CD4-positive, alpha-beta memory T cell (primary cell): ENCODE measurements around the gene COQ3. TPM values are rescaled to one million over a fixed set of nuclear protein-coding genes. Genes with fewer than 3 reads are reported as not detected.

Source experiments
- CTCF ChIA-PET: fragments of 350-600 bp; sonication (Branson Sonifier 250); formaldehyde crosslinking; loops from one replicate; lab custom pipeline; 2021; ENCODE audit warnings: inconsistent platforms; ENCODE audit not compliant: partially characterized antibody; lab: Charles Lee
- POLR2A ChIA-PET: fragments of 350-600 bp; sonication (Branson Sonifier 250); formaldehyde crosslinking; loops from one replicate; lab custom pipeline; 2021; ENCODE audit not compliant: partially characterized antibody; lab: Charles Lee
- DNase-seq, 5 donors: peaks; one replicate each; pipeline versions ENCODE4 v3.0.0 to v3.0.0-alpha.2; 2020 to 2022; ENCODE audit warnings: mixed read lengths in 1 of 5
- H3K27ac ChIP-seq: one replicate; pipeline ENCODE4 v1.7.0; 2013; ENCODE audit warnings: low read depth, low read length
- H3K27me3 ChIP-seq: 2 replicates; pipeline ENCODE4 v1.7.0; 2013; ENCODE audit warnings: mild to moderate bottlenecking, low read length, moderate library complexity; ENCODE audit not compliant: insufficient read depth
- H3K36me3 ChIP-seq: 2 replicates; pipeline ENCODE4 v1.7.0; 2013; ENCODE audit warnings: mild to moderate bottlenecking, low read length, moderate library complexity; ENCODE audit not compliant: insufficient read depth
- H3K4me1 ChIP-seq: 2 replicates; pipeline ENCODE4 v1.7.0; 2013; ENCODE audit warnings: mild to moderate bottlenecking, low read length, moderate library complexity; ENCODE audit not compliant: insufficient read depth
- H3K4me3 ChIP-seq, 2 donors: one replicate each; pipeline ENCODE4 v1.7.0; 2013; ENCODE audit warnings: low read length in 2 of 2, mild to moderate bottlenecking in 1 of 2
- H3K9me3 ChIP-seq, 2 donors: one replicate each; pipeline ENCODE4 v1.7.0; 2013; ENCODE audit warnings: low read length in 2 of 2, control low read depth in 1 of 2; ENCODE audit not compliant: control insufficient read depth in 1 of 2
- H3K27ac Mint-ChIP-seq, 7 donors: one replicate each; pipeline ENCODE4 v1.8.0; 2020 to 2021; ENCODE audit warnings: mixed read lengths in 7 of 7, mild to moderate bottlenecking in 6 of 7, inconsistent platforms in 3 of 7, moderate library complexity in 3 of 7
- H3K27me3 Mint-ChIP-seq, 2 donors: one replicate each; pipeline ENCODE4 v1.8.0; 2020 to 2021; ENCODE audit warnings: mixed read lengths in 2 of 2
- H3K36me3 Mint-ChIP-seq, 2 donors: one replicate each; pipeline ENCODE4 v1.8.0; 2020 to 2021; ENCODE audit warnings: mixed read lengths in 2 of 2, inconsistent platforms in 1 of 2, mild to moderate bottlenecking in 1 of 2
- H3K4me1 Mint-ChIP-seq, 4 donors: one replicate each; pipeline ENCODE4 v1.8.0; 2020 to 2021; ENCODE audit warnings: mixed read lengths in 4 of 4, mild to moderate bottlenecking in 1 of 4
- H3K4me3 Mint-ChIP-seq, 8 donors: one replicate each; pipeline ENCODE4 v1.8.0; 2020 to 2021; ENCODE audit warnings: mixed read lengths in 8 of 8, mild to moderate bottlenecking in 7 of 8, moderate library complexity in 6 of 8, inconsistent platforms in 3 of 8
- H3K9me3 Mint-ChIP-seq, 8 donors: one replicate each; pipeline ENCODE4 v1.8.0; 2020 to 2021; ENCODE audit warnings: mixed read lengths in 8 of 8, mild to moderate bottlenecking in 5 of 8, inconsistent platforms in 3 of 8, moderate library complexity in 1 of 8
- intact Hi-C: fragments of 100-400 bp; cut with micrococcal nuclease; formaldehyde crosslinking; loops from one replicate; pipeline ENCODE4 v1.15.1; 2023
- polyA plus RNA-seq, 2 donors: library from polyadenylated mRNA; unstranded; fragments of 300-500 nt; fragmentation: Illumina TruSeq; gene quantifications; one replicate each; pipeline ENCODE4 v1.2.3, GENCODE V29; 2021
- total RNA-seq, 2 experiments: library from RNA; stranded (reverse); gene quantifications; one replicate each; pipeline ENCODE4 v1.2.3, GENCODE V29; 2021

The COQ3 gene
- total and polyA plus RNA-seq, 4 experiments from 2014 or later: 3.1 to 9.6 (median 5.4) TPM

DNA sequence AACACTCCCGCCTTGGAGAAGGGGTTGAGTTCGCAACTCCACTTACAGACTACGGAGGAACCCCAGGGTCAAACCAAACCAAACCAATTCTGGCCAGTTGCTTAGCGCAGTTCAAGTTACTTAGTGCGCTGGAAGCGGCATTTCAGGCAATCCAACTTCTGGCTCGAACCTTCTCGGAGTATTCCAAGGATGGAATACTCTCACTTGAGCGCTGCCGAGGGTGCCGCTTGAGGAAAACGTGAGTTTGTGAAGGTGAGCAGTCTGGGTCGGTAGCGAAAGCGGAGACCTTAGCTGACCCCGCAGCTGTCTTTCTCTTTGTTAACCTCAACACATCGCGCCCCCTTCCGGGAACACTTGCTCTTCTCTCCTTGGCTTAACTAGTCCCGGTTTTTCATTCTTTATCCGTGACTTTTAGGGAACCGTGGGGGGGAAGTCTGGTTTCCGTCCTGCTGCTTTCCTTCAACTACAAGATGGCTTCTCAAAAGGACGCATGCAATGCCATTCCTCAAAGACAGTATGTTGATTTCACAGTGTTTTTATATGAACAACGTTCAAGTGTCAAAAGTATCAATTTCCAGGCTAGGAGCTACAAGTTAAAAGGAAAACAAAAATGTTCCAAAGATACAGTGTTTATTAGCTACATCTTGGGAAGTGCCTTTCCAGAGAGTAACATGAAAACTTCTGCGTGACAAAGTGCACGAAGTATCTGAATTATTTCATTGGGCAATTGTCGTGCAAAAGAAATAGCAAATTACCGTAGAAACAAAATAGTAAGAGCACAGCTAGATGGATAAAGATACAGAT lies 31.9 kb upstream of the COQ3 start:
- H3K27me3 ChIP-seq: no peaks in the 10 kb centered on the region
- Mint-ChIP-seq H3K27me3 (no peaks in the 10 kb centered on the region), H3K4me3 (peak overlapping the region; percentile 97 to 100 (median 98)), H3K4me1 (peaks cover 43 to 67% (median 53%) of the 10 kb centered on the region in 4 donors), H3K9me3 (no peaks in the 10 kb centered on the region), H3K27ac (peak overlapping the region; percentile 97 to 100 (median 99)), H3K36me3 (peaks cover 8 to 36% of the 10 kb centered on the region in 2 donors)
- intact Hi-C loops: loop anchor here (1.0 kb wide), 7 partner anchors 9 to 142 kb away; partner anchors contain the start of genes CCNC and USP45
- peak overlapping the region; percentile 95 to 98 for H3K4me3 ChIP-seq
- no peaks in the 10 kb centered on the region for H3K9me3 ChIP-seq
- H3K27ac ChIP-seq: peak overlapping the region; percentile 96
- peak in 2 of 5 donors; percentile 59 to 70 for DNase-seq
- no peaks in the 10 kb centered on the region for H3K36me3 ChIP-seq
- CTCF ChIA-PET: interaction anchor here (0.7 to 2.9 kb wide), 10 partner anchors 8 to 163 kb away, joined by 3 to 20 read pairs (median 4); partner anchors contain the start of genes CCNC and COQ3
- H3K4me1 ChIP-seq: peaks cover 56% of the 10 kb centered on the region
- POLR2A ChIA-PET: interaction anchor here (0.9 to 3.4 kb wide), 17 partner anchors 8 to 143 kb away, joined by 3 to 36 read pairs (median 4); partner anchors contain the start of genes CCNC and COQ3

DNA sequence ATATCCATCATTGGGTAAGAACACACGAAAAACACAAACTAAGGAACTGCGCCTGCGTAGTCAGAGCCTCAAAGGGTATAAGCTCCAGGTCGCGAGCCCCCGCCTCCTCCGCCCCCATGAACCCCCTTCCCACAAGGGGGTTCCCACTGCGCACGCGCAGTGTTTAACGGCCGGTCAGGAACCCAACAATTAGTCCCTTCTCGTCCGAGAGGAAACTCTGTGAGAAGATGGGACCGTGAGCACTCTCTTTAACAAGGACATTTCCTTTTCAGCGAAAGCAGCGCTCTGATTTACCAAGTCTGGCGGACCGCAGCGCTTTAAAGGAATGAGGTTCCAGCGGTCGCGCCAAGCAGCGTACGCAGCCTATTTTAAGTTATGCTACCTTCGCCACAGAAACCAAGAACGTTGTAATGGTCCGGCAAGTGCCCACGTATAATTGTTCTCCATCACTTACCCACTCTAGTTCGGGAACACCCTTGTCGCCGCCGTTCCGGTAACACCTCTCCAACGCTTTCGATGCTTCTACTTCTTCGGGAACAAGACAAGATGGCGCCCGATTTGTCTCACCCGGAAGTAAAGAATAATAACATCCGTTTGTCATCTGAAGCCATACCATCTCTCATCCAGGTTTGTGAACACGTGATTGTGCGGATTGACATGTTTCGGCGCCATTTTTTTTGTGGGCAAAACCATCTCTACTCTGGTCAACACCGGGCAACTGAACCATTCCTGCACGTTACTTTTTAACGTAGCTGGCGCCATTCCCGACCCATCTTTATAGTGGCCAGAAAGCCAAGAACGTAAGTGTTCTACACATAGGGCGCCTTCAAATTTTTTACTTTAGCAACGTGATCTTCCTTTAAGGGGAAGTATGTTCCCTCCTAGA lies 31.0 kb upstream of the COQ3 start, which contains the start of gene PNISR:
Gene PNISR, minus strand, starts transcription at position 548 of the 886 bp plus-strand sequence. CDS start 10,649 bp downstream, outside the sequence.
- peak within 1 kb of the TSS; percentile 97 to 100 (median 98) for H3K4me3 Mint-ChIP-seq
- H3K4me3 ChIP-seq: peak within 1 kb of the TSS; percentile 95 to 98
- intact Hi-C loops: loop anchor here (1.0 kb wide), 6 partner anchors 32 to 143 kb away; partner anchors contain the start of genes CCNC and USP45
- no peaks in the 10 kb centered on the region for H3K9me3 ChIP-seq
- peaks cover 8 to 33% of the 10 kb centered on the region in 2 donors for H3K36me3 Mint-ChIP-seq
- H3K9me3 Mint-ChIP-seq: no peaks in the 10 kb centered on the region
- CTCF ChIA-PET: interaction anchor here (0.6 to 2.9 kb wide), 11 partner anchors 9 to 164 kb away, joined by 3 to 20 read pairs (median 4); partner anchors contain the start of genes CCNC and COQ3
- H3K36me3 ChIP-seq: no peaks in the 10 kb centered on the region
- peaks cover 64% of the 10 kb centered on the region for H3K4me1 ChIP-seq
- peak within 1 kb of the TSS; percentile 97 to 100 (median 99) for H3K27ac Mint-ChIP-seq
- POLR2A ChIA-PET: interaction anchor here (0.9 to 3.4 kb wide), 19 partner anchors 8 to 144 kb away, joined by 3 to 36 read pairs (median 4); partner anchors contain the start of genes CCNC and COQ3
- peak; percentile 92 to 96 (median 93) for DNase-seq
- peaks cover 47 to 76% (median 59%) of the 10 kb centered on the region in 4 donors for H3K4me1 Mint-ChIP-seq
- H3K27me3 Mint-ChIP-seq: no peaks in the 10 kb centered on the region
- H3K27me3 ChIP-seq: no peaks in the 10 kb centered on the region
- peak within 1 kb of the TSS; percentile 96 for H3K27ac ChIP-seq

GRCh38 chr6:99424022-99424421 lies 30.0 kb upstream of the COQ3 start:
- H3K27me3 Mint-ChIP-seq: no peaks in the 10 kb centered on the region
- H3K4me3 Mint-ChIP-seq: peak overlapping the region; percentile 97 to 100 (median 98)
- intact Hi-C loops: no loop called here
- peaks cover 49 to 79% (median 61%) of the 10 kb centered on the region in 4 donors for H3K4me1 Mint-ChIP-seq
- no peak for DNase-seq
- H3K27me3 ChIP-seq: no peaks in the 10 kb centered on the region
- CTCF ChIA-PET: interaction anchor here (0.6 to 2.9 kb wide), 3 partner anchors 10 to 145 kb away, joined by 3 to 18 read pairs (median 5); partner anchors contain the start of gene CCNC
- H3K4me3 ChIP-seq: peak overlapping the region; percentile 95 to 98
- POLR2A ChIA-PET: interaction anchor here (0.9 to 3.4 kb wide), 6 partner anchors 9 to 145 kb away, joined by 3 to 36 read pairs (median 5); partner anchors contain the start of genes CCNC and COQ3
- peak overlapping the region; percentile 96 for H3K27ac ChIP-seq
- no peaks in the 10 kb centered on the region for H3K9me3 ChIP-seq
- peaks cover 8 to 33% of the 10 kb centered on the region in 2 donors for H3K36me3 Mint-ChIP-seq
- H3K27ac Mint-ChIP-seq: peak overlapping the region; percentile 18 to 99 (median 84)
- H3K9me3 Mint-ChIP-seq: no peaks in the 10 kb centered on the region
- H3K4me1 ChIP-seq: peaks cover 72% of the 10 kb centered on the region
- H3K36me3 ChIP-seq: no peaks in the 10 kb centered on the region

GRCh38 chr6:99422912-99423311 lies 28.9 kb upstream of the COQ3 start:
- CTCF ChIA-PET: interaction anchor here (1.8 kb wide), 1 partner anchor 93 kb away, joined by 5 read pairs; no protein-coding TSS in a partner anchor

DNA sequence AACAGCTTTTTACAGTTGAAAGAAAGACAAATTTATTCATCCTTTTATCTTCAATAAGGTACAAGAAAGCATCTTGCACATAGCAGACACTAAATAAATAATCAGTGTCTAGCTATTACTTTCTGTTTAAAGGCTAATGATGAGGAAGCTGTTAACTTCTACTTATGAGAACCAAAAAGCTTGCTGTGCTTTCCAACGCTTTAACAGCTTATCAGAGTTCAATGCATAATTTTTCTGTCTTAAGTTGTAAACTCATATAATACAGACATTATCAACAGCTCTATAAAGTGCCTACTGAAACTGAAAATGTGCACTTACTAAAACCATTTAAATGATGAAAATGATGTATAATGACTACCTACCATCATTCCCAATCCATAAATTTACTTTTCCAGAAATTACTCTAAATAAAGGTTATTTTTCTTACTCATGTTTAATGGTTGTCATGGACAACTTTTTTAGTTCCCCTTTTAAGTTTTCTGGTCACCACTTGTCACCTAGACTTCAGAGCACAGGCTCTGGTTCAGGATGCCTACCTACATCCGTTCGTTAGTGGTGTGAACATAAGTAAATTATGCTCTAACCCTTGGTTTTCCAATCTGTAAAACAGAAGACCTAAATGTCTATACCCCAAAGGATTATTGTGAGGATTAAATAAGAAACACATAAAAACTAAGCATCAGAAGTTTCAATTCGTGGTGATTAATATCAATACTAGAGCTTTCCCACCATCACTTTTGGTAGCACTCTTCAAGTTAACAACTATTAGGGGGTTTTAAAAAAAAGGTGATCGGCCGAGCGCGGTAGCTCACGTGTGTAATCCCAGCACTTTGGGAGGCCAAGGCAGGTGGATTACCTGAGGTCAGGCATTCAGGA lies 23.1 kb upstream of the COQ3 start:
- Histone ChIP-seq H3K4me3 (no peak overlapping the region), H3K4me1 (peaks cover 73% of the 10 kb centered on the region), H3K27ac (no peak overlapping the region), H3K36me3 (peaks cover 8% of the 10 kb centered on the region), H3K27me3 (no peaks in the 10 kb centered on the region), H3K9me3 (no peaks in the 10 kb centered on the region)
- CTCF ChIA-PET: interaction anchor here (1.0 to 2.5 kb wide), 3 partner anchors 13 to 16 kb away, joined by 3 to 11 read pairs (median 8); no protein-coding TSS in a partner anchor
- Mint-ChIP-seq H3K9me3 (no peaks in the 10 kb centered on the region), H3K27me3 (no peaks in the 10 kb centered on the region), H3K27ac (peak overlapping the region in 5 of 7 donors; percentile 22 to 57 (median 50)), H3K36me3 (peaks cover 17 to 39% of the 10 kb centered on the region in 2 donors), H3K4me1 (peaks cover 42 to 75% (median 57%) of the 10 kb centered on the region in 4 donors), H3K4me3 (peak overlapping the region; percentile 38 to 71 (median 54))
- DNase-seq: no peak
- intact Hi-C loops: no loop called here
- POLR2A ChIA-PET: interaction anchor here (0.8 to 1.2 kb wide), 2 partner anchors 9 to 22 kb away, joined by 3 to 4 read pairs; partner anchors contain the start of gene PNISR

More at GRCh38 chr6:99422912-99423311, 28.9 kb upstream of the COQ3 start:
- no peak for DNase-seq
- Mint-ChIP-seq H3K36me3 (peaks cover 8 to 34% of the 10 kb centered on the region in 2 donors), H3K4me1 (peaks cover 50 to 85% (median 64%) of the 10 kb centered on the region in 4 donors), H3K9me3 (no peaks in the 10 kb centered on the region), H3K4me3 (peak overlapping the region; percentile 81 to 100 (median 98)), H3K27me3 (no peaks in the 10 kb centered on the region), H3K27ac (peak overlapping the region in 4 of 7 donors; percentile 35 to 97 (median 74))
- Histone ChIP-seq H3K27ac (no peak overlapping the region), H3K4me1 (peaks cover 80% of the 10 kb centered on the region), H3K36me3 (no peaks in the 10 kb centered on the region), H3K4me3 (no peak overlapping the region), H3K9me3 (no peaks in the 10 kb centered on the region), H3K27me3 (no peaks in the 10 kb centered on the region)
- POLR2A ChIA-PET: interaction anchor here (0.6 to 1.5 kb wide), 2 partner anchors 20 to 30 kb away, joined by 3 to 4 read pairs; no protein-coding TSS in a partner anchor
- intact Hi-C loops: no loop called here
